Stimulated activated CD4-positive, alpha-beta T cell treated with anti-CD3 and anti-CD28 coated beads, Interleukin-1b, Interleukin-23, amount 100 ng/mL, for 4 hours (primary cell): ENCODE measurements around the gene PPP1R37.

Experiments
- DNase-seq, 2 donors: peaks; one replicate each; pipeline ENCODE4 v3.0.0-alpha.2; 2020; ENCODE audit warnings: low read depth in 2 of 2

PPP1R37 gene

DNA sequence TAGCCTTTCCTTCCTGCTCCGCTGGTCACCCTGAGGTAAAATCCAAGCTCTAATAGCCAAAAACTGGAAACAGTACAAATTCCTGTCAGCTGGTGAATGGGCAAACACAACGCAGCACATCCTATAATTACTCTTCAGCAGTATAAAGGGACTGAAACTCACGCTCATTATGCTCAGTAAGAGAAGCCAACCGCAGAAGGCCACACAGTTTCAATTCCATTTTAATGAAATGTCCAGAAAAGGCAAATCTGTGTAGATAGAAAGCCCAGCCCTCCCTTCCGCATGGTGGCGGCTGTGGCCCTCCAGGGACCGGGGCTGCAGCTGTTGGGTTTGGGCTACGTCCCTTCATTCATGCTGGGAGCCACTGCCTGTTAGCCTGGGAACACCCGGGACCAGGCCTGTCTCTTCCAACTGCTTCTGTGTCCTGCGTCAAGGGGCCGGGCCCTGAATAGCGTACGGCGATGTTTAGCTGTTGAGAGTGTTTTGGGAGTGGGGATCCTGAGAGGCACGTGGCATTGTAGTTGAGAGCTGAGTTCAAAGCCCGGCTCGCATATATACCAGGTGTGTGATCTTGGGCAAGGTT, 44.3 kb downstream of the PPP1R37 start:
- no peak for DNase-seq

DNA sequence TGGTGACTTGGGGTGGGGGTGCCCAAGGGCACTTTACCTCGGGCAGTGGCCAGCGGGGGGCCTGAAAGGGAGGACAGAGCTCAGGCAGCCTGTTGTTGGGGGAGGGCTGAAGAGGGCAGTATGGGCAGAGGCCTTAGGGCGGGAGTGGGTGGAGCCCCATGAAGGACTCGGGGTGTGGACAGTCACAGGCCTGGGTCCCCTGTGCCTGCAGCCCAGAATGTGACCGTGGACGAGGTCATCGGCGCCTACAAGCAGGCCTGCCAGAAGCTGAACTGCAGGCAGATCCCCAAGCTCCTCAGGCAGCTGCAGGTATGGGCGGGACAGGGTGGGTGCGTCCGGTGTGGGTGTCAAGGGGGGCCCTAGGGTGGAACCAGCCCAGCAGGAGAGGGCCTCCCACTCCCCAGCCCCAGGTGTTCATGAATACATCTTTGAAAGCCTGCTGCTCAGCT, 45.3 kb downstream of the PPP1R37 start:
- no peak for DNase-seq

GRCh38 chr19:45139286-45140143, 46.5 kb downstream of the PPP1R37 start:
- DNase-seq: no peak

DNA sequence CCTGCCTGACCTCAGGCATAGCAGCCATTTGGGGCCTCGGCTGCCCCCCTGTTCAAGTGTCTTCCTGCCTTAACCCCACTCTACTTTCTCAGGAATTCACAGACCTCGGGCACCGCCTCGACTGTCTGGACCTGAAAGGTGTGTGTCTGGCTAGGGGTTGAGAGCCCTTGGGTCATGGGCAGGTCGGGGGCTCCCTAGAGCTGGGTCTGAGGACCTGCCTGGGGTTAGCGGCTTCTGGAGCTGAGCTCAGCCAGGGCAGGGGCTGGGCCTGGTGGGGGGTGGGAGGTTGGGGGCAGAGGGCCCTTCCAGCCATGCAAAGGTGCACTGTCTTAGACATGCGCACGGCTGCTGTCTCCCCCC, 47.1 kb downstream of the PPP1R37 start:
- DNase-seq: no peak

DNA sequence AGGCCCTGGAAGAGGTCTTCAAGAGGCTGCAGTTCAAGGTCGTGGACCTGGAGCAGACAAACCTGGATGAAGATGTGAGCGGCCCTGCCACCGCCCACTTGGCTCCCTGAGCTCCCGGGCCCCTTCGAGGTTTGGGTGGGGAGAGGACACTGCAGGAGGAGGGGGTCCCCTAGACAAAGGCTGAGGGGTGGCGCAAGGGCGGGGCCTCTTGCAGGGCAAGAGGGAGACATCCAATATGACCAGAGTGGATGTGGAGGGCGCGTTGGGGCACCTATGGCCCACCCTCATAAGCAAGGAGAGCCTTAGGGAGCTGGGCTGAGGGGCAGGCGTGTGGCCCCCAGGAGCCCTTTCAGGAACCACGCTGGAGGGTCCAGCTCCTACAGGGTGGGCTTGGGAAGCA, 47.6 kb downstream of the PPP1R37 start:
- DNase-seq: no peak

GRCh38 chr19:45141203-45141900, 48.4 kb downstream of the PPP1R37 start:
- DNase-seq: no peak

DNA sequence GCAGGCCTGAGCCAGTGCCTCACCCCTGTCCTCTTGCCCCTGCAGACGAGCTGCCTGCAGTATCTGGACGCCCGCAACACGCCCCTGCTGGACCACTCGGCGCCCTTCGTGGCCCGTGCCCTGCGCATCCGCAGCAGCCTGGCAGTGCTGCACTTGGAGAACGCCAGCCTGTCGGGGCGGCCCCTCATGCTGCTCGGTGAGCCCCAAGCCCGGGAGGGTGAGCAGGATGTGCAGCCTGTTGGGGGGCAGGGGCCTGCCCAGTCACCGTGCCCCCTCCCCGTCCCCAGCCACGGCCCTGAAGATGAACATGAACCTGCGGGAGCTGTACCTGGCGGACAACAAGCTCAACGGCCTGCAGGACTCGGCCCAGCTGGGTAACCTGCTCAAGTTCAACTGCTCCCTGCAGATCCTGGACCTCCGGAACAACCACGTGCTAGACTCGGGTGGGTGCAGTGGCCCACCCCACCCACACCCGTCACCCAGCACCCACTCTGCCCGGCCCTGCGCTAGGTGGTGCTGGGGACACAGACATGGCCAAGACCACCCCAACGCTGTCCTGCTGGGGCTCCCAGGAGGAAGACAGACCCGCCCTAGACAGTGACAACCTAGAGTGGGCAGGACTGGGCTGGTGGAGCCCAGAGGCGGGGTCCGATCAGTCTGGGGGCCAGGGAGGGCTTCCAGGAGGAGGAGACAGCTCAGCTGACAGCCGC, 49.2 kb downstream of the PPP1R37 start:
- no peak for DNase-seq

- DNase-seq: no peak
Observed at GRCh38 chr19:45142726-45143110, 49.7 kb downstream of the PPP1R37 start.

GRCh38 chr19:45144431-45145269, 51.7 kb downstream of the PPP1R37 start:
- DNase-seq: no peak

DNA sequence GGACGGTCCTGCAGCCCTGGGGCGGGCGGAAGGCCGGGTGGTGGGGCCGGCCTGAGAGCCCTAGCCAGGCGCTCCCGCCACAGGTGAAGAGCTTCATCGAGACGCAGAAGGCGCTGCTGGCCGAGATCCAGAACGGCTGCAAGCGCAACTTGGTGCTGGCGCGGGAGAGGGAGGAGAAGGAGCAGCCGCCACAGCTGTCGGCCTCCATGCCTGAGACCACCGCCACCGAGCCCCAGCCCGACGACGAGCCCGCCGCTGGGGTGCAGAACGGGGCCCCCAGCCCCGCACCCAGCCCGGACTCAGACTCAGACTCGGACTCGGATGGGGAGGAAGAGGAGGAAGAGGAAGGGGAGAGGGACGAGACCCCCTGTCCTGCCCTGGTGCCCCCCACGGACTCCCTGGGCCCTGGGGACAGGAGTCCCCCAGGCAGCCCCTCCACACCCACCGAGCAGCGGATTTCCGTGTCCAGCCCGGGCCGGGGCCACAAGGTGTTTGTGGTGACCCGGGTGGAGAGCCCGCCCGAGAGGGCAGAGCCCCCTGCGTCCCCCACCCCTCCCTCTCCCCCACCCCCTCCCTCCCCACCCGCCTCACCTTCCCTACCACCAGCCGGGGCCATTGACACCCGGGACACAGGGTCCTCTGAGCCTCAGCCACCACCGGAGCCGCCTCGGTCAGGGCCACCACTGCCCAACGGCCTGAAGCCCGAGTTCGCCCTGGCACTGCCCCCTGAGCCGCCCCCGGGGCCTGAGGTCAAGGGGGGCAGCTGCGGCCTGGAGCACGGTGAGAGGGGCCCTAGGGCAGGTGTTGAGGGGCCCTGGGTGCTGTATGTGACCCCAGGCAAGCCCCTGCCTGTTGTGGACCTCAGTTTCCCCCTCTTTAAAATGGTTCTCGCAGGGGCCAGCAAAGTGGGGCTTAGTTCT, 52.6 kb downstream of the PPP1R37 start:
- DNase-seq: no peak

- no peak for DNase-seq
Observed at GRCh38 chr19:45146251-45146650, 53.3 kb downstream of the PPP1R37 start.

GRCh38 chr19:45146741-45147205, 53.8 kb downstream of the PPP1R37 start:
- DNase-seq: no peak

DNA sequence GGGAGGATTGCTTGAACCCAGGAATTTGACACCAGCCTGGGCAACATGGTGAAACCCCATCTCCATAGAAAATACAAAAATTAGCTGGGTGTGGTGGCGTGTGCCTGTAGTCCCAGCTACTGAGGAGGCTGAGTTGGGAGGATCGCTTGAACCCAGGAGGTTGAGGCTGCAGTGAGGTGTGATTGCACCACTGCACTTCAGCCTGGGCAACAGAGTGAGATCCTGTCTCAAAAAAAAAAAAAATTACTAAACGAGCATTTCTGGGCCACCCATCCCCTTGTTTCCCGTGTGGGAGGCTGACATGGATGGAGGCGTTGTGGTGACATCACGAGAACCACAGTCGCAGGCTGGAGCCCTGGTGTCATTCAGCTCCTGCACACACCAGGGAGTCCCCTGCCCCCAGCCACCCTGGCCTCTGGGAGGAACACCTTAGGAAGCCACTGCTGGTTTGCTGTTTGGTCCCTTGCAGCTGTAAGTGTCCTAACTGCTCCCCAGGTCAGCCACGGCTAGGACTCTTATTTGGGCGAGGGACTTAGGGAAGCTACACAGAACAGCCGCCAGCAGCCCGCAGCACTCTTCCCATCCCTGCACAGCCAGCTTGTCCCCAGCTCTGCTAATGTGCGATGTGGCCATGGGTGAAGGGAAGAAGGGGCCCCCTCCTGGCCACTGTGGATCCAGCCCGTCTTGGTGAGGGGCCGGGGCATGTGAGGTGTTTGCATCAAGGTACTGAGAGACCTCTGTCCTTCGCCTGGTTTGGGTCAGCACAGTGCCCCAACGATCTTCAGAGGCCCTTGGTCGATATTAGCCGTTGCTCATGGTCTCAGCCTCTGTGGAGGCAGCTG, 55.1 kb downstream of the PPP1R37 start:
- no peak for DNase-seq

- no peak for DNase-seq
Observed at GRCh38 chr19:45149129-45149528, 56.1 kb downstream of the PPP1R37 start.

GRCh38 chr19:45150180-45150579, 57.2 kb downstream of the PPP1R37 start:
- no peak for DNase-seq

DNA sequence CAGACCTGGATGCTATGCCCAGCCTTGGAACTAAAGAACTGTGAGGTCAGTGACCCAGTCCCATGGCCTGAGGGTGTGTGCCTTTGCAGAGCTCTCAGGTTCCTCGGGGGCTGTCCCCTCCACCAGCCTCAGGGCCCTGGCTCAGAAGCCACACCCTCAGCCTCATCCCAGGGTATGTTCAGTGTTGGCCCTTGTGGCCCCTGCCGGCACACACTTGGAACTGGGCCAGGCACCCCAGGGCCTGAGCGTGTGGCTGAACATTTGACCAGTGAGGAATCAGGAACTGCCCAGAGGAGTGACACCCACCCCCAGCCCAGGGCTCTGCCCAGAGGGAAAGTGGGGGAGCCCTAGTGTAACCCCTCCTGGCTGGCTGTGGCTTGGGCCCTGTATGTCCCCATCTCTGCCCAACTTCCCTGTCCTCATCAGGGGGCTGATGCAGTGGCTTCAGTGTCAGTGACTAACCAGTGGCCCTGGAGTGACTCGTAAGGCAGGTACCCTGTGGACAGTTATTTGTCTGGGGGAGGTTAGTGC, 57.8 kb downstream of the PPP1R37 start:
- no peak for DNase-seq

GRCh38 chr19:45151320-45151719, 58.3 kb downstream of the PPP1R37 start:
- no peak for DNase-seq

- DNase-seq: no peak
Observed at GRCh38 chr19:45151821-45152503, 59.0 kb downstream of the PPP1R37 start.
